HTR-8/SVneo (cell line): ENCODE measurements around the gene TBC1D2B.
"Not testable (repeated sequence)": the region's sequence is repeated elsewhere in the genome, so short reads cannot be mapped to it uniquely, and the experiment has no call there.

Source experiments
- DNase-seq: peaks from one replicate; pipeline ENCODE4 v3.0.0; 2011; ENCODE audit warnings: low spot score, mixed read lengths; ENCODE audit not compliant: insufficient read length
- FAIRE-seq: peaks from 2 replicates; lab custom pipeline; 2011; peaks lifted over from hg19 to GRCh38; lab: Jason Lieb, UNC

TBC1D2B gene

DNA sequence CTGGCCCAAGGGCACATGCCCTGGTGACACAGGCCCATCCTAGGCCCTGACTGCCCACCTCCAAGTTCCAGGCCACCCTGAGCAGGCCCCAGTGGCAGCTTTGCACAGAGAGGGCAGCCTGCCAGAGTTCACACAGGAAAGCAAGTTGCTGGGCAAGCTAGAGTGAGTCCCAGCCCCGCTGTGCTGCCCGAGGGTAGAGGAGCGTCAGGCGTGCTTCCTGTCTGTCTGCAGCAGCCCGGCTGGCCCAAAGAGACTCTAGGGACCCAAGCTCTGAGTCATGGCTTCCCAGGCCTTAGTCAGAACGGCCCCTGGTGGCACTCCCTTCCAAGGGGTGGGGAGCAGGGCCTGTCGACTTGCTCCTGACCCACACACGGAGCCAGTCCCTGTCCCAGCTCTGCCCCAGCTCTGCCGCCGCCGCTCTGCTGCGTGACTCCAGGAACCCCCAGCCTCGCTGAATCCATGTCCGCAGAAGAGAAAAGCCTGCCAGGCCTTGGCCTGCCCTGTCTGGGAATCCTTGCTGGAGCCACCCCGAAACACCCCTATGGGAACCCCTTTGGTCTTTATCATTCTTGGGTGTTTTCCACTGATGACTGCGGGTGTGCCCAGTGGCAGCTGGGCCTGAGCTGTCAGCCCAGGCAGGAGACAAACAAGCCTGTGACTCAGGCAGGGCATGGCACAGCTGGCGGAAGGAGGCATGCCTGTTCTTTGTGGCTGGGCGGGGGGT lies 83.4 kb downstream of the TBC1D2B start:
- FAIRE-seq, result peak; percentile 87

DNA sequence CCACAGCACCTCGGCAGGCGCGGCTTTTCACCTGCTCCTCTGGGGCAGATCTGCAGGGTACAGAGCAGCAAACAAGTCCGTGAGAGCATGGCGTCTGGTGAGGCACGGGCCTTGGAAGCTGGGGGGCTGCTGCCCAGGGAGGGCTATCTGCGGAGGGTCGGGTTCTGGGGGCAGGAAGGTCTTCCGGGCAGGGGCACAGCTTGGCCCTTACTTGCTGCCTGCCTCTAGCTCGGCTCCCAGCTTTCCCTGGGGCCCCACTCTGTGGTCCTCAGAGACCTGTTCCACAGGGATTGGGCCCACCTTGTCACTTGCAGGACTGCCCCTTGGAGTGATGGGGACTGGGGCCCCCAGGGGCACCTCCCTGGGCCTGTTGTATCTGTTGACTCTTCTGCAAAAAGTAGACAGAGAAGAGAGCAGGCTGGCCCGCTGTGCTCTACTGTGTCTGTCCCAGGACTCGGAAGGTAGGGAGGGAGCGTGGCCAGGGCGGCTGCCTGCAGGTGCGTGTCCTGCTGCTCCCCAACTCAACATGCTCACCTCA lies 84.1 kb downstream of the TBC1D2B start:
- no peak for DNase-seq
- FAIRE-seq, result no peak

More for the DNA sequence above, 83.4 kb downstream of the TBC1D2B start:
- peak; percentile 48 for DNase-seq

DNA sequence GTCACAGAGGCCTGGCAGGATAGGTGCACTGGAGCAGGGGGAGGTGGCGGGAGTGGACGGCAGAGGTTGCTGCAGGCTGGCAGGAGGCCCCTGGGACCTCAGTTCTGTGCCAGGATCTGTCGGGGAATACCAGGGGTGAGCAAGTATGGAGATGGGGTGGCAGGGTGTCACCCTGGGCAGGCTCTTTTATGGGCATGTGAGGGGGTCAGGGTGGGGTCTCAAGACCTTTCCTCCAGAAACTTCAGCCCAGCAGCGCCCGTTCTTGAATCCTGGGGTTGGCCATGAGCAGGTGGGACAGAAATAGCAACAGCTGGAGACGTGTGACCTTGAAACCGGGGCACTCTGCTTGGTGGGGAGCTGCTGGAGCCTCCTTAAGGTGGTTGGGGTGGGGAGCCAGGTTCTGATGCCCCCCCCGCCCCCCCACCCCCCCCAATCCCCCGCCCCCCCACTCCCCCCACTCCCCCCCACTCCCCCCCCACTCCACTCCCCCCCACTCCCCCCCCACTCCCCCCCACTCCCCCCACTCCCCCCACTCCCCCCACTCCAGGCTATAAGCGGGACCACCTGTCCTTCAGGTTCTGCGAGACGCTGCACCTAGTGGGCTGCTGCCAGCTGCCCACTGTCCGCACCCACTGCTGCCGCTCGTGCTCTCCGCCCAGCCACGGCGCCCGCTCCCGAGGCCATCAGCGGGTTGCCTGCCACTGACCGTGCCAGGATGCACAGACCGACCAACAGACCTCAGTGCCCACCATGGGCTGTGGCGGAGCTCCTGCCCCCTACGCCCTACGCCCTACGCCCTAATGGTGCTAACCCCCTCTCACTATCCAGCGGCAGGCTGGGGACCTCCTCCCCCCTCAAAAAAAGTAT lies 84.9 kb downstream of the TBC1D2B start:
- FAIRE-seq, result no peak
- no peak for DNase-seq

DNA sequence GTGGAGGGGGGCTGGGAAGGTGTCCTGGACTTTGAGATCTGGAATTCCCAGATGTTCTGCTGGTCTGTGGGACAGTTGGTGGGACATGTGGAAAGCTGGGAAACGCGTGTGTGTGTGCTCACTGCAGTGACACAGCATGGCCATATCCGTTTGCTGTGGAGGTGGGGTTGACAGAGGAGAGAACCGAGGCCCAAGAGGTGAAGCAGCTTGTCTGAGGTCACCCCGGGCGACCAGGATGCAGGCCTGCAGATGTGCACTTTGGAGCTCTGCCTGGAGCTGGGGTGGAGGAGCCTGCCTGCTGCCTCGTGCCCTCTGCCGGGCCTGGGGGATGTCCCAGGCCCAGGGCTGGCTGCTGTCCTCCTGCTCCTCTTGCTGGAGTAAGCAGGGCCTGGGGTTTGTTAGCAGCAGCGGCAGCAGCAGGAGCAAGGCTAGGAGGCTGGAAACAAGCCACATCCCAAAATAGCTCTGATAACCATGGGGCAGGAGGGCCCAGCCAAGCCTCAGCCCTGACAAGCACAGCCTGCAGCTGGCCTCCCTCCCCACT lies 85.8 kb downstream of the TBC1D2B start:
- not testable (repeated sequence) for FAIRE-seq, DNase-seq

DNA sequence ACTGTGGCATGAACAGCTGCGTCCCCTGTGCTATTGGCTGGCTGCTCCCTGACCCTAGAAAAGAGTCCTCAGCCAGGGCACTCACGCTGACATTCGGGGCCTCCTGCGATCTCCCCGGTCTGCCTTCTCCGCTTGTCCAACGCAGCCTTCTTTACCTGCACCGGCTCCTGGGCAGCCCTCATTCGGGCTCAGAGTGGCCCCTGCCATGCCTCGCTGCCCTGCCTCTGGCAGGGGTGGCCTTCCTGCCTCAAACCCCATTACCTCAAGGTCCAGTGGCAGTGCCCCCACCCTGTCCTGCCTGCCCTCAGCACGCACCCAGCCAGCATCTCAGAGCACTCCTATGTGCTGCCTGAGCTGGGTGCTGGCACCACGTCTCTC lies 86.5 kb downstream of the TBC1D2B start:
- FAIRE-seq, result peak; percentile 13
- DNase-seq, result no peak

DNA sequence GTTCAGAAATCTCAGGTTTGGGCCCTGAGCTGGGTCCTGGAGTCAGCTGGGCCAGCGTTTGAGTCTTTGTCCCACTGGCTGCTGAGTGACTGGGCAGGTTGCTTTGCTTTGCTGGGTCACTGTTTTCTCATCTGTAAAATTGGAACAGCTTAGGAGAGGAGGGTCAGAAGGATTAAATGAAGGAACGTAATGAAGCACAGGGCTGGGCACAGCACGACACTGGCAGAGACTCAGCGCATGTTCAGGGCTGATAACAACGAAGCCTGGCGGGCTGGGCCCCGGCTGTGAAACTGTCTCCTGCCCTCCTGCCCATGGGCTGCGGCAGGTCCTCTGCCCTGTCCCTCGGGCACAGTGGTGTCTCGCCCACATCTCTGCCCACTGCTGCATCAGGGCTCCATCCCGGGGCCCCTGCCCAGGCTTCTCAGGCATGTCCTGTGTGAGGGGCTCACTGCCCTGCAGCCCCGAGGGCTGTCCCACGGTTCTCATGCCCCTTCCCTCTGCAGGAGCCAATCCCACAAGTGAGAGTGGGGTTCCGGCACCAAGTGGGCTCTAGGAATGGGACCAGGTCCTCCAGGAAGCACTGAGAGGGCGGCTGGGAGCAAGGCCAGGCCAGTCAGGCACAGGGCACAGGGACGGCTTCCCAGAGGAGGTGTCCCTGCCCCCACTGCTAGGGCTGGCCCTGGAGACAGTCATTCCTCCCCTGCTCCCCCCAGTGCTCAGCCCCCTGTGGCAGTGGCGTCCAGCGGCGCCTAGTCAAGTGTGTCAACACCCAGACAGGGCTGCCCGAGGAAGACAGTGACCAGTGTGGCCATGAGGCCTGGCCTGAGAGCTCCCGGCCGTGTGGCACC lies 88.0 kb downstream of the TBC1D2B start:
- no peak for FAIRE-seq
- no peak for DNase-seq

DNA sequence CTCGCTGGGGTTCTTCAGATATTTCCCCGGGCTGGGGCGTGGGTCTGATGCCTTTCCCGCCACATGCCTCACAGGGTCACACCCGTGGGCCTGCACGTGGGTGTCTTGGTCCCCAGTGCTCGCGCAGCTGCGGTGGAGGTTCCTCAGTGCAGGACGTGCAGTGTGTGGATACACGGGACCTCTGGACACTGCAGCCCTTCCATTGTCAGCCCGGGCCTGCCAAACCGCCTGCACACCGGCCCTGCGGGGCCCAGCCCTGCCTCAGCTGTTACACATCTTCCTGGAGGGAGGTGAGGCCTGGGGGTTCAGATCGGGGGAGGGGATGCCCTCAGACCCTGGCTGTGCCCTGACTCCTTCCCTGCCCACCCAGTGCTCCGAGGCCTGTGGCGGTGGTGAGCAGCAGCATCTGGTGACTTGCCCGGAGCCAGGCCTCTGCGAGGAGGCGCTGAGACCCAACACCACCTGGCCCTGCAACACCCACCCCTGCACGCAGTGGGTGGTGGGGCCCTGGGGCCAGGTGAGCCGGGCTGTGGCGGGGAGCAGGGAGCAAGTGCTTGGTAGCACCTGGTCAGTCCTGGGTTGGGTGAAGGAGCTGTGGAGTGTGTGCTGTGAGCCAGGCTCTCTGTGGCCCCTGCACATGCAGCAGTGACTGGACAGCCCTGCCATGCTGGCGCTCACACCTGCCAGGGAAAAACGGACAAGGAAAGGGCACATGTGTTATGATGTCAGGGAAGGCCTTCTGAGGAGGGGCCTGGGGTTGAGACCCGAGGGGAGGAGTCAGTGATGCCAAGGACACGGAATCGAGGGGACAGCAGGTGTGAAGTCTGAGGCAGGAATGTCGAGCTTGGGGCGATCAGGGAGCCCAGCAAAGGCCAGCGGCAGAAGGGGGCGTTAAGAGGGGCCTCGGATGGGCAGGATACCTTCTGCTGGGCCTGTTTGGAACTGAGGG lies 88.9 kb downstream of the TBC1D2B start:
- FAIRE-seq (no peak), DNase-seq (no peak)

DNA sequence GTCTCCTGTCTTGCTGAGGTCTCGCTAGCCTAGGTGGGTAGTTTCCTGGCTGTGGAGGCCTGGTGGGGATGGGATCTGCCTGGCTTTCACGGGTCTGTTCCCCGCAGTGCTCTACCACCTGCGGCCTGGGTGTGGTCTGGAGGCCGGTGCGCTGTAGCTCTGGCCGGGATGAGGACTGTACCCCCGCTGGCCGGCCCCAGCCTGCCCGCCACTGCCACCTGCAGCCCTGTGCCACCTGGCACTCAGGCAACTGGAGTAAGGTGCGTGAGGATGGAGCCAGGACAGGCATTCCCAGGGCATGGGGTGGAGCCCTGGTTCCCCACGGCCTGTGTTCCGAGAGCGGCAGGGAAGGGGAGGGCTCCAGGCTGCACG lies 89.8 kb downstream of the TBC1D2B start:
- not testable (repeated sequence) for FAIRE-seq, DNase-seq

DNA sequence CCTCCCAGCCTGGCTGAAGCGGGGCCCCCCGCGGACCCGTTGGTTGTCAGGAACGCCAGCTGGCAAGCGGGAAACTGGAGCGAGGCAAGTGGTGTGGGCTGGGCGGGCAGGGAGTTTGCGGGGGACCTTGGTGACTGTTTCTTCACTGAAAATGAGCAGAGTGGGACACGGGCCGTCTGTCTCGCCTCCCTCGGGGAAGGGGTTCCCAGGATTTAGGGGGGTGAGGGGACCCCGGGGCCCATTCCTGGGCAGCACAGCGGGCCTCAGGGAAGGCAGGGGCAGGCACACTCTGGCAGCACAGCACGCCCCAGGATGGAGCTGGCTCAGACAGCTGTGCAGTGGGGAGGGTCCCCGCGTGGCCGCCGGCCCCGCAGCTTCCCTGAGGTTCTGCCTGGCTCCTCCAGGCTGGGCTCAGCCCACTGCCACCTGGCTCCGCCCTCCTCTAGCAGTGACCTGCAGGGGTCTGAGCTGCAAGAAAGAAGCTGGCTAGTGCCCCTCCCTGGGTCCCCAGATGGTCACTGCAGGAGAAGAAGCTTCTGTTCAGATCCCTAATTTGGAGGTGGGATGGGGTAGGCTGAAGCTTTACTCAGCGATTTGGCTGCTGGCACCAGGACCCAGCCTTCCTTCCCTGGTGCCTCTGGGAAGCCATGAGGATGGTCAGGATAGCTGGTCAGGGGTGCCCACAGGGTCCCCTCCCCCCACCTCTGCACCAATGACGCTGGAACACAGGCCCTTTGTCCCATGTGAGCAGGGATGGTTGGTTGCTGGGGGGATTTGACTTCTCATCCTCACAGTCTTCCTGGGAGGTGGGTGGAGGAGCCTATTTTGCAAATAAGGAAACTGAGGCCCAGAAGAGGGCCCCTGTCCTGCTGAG lies 90.4 kb downstream of the TBC1D2B start:
- FAIRE-seq (no peak), DNase-seq (no peak)

DNA sequence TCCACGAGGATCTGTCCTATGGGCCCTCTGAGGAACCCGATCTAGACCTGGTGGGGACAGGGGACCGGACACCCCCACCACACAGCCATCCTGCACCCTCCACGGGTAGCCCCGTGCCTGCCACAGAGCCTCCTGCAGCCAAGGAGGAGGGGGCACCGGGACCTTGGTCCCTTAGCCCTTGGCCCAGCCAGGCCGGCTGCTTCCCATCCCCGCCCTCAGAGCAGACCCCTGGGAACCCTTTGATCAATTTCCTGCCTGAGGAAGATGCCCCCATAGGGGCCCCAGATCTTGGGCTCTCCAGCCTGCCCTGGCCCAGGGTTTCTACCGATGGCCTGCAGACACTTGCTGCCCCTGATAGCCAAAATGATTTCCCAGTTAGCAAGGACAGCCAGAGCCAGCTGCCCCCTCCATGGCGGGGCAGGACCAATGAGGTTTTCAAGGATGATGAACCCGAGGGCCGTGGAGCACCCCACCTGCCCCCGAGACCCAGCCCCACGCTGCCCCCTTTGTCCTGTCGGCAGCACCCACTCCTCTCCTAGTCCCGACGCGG lies 91.5 kb downstream of the TBC1D2B start:
- DNase-seq, result no peak
- no peak for FAIRE-seq

DNA sequence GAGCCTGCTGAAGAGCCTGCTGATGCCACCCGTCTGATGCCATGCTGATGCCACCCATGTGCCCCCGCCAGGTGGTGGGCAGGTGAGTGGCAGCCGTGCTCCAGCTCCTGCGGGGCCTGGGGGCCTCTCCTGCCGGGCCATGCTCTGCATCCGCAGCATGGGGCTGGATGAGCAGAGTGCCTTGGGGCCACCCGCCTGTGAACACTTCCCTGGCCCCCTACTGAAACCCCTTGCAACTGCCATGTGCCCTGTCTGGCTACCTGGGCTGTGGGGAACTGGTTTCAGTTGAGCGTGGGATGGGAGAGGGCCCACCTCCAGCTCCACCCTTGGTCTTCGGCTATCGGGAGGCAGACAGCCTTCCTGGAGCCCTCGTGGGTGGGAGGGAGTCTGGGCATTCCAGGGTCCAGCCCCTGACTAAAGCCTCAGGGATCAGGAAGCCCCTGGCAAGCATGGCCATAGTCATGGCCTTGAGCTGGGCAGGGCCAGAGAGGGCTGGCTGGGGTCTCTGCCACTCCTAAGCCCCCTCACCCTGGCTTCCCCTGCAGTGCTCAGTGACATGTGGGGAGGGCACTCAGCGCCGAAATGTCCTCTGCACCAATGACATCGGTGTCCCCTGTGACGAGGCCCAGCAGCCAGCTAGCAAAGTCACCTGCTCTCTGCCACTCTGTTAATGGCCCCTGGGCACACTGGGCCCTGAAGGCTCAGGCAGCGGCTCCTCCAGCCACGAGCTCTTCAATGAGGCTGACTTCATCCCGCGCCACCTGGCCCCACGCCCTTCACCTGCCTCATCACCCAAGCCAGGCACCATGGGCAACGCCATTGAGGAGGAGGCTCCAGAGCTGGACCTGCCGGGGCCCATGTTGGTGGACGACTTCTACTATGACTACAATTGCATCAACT lies 92.2 kb downstream of the TBC1D2B start:
- DNase-seq, result no peak
- no peak for FAIRE-seq

DNA sequence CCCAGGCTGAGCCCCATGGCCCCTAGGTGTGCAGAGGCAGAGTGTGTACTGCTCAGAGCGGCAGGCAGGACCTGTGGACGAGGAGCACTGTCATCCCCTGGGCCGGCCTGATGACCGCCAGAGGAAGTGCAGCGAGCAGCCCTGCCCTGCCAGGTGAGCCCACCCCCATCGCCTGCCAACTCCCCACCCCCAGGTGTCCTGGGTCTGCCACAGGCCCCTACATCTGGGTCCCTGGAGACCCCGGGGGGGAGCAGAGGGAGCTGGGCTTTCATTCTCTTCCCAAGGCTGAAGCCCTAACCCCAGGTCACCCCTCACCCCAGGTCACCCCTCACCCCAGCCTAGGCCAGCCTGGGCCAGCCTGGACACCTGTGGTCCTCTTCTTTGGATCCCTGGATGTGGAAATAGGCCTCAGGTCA lies 93.1 kb downstream of the TBC1D2B start:
- FAIRE-seq, result no peak
- no peak for DNase-seq

DNA sequence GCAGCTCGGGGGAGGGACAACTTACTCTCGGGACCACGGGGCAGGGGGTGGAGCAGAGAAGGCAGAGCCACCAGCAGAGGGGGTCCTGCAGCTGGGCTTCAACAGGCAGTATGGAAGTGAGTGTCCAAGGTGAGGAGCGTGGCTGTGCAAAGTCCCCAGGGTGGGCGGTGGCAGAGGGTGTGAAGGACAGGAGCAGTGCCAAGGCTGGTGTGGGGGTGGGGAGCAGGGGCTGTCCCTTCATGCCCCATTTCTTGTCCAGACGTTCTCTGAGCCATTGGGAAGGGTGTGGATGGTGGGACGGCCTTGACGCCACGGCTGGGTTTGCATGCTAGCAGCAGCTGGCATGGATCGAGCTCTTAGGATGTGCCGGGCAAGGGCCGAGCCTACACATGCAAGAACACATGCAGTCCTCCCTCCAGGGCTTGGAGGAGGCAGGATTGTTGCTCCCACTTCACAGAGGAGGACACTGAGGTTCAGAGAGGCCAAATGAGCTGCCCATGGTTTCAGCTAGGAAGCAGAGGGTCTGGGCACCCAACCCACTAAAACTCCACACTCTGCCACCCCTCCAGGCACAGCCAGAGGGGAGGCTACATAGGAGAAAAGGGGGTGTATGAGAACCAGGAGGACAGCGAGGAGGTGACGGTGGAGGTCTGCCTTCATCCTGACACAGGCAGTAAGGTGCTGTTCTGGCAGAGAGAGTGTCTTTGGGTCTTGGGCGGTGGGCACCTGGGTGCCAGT lies 93.6 kb downstream of the TBC1D2B start:
- no peak for DNase-seq
- no peak for FAIRE-seq

DNA sequence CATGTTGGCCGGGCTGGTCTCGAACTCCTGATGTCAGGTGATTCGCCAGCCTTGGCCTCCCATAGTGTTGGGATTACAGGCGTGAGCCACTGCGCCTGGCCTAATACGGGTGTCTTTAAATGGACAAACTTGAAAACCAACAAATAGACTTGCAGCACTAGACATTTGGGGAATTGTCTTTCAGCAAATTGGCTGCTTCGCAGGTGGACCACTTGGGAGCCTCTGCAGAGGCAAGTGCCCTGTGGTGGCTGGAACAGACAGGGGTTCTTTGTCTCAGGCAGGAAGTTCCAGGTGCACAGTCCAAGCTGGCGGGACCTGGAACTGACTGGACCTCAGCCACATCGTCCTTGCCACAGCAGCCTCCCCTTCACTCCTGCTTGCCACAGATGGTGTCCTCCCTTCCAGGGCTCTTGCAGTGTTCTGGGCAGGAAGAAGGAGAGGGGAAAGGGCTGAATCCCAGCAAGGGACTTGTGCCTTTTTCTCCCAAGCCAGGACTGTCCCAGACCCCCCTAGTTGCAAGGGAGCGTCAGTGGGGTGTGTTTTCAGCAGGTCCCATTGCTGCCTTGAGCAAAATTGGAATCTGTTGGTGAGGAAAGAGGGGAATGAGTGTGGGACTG lies 94.3 kb downstream of the TBC1D2B start:
- DNase-seq (no peak), FAIRE-seq (no peak)

DNA sequence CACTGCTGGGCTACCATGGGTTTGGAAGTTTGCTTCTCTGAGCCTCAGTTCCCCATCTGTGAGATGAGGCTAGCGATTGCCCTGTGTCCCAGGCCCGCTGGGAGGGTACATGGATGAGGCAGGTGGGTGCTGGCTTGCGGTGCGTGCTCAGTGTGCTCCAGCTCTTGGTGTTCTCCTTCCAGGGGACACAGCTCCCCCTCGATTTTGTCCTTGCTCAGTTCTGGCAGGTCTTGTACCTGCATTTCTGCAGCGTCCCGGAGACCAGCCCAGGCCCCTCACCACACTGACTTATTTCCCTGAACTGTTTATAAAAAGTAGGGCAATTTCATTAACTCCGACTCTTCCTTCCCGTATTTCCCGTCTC lies 95.4 kb downstream of the TBC1D2B start:
- no peak for DNase-seq
- FAIRE-seq, result no peak
